ENCODE data around the gene UQCRFS1.

The UQCRFS1 gene

DNA sequence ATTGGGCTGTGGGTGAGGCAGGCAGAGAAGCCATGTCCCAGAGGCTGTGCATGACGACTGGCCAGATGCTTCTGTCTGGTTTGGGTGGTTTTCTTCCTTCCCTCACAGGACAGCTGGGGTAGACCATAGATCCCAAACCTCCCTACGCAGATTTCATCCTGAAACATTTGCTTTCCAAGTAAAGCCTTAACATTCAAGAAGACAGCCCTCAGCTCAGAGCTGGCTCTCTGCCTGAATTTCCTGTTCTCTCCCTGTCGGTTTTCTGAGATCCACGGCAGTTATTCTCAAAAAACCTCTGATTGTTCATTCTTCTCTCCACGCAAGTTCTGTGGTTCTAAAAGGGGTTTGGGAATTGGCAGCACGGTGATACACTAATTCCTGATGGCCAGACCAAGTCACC lies 25.3 kb downstream of the UQCRFS1 start:
- Histone ChIP-seq H3K4me3 (ENCODE audit: low read length) (no peak overlapping the region), H3K4me1 (ENCODE audit: control insufficient read depth, insufficient read depth, low read length) (no peaks in the 10 kb centered on the region), H3K27me3 (ENCODE audit: control insufficient read depth, insufficient read depth, low read length) (no peaks in the 10 kb centered on the region)

DNA sequence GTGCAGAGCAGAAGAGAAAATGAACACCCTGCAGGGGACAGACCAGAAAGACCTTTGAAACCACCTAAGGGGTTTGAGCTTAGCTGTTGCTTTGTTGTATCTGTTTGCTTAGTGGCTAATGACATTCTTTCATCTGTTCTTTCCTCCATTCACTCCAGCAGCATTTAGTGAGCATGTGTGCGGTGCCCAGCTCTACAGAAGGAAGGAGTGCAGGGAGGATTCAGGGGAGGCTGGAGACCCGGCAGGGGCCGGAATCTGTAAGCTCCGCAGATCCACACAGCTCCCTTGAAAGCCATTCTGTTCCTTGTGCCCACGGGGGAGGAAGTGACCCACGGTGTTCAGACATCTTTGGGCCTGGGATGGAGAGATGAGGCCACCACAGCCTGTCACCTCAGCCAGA lies 27.5 kb downstream of the UQCRFS1 start:
- Histone ChIP-seq H3K4me1 (ENCODE audit: control insufficient read depth, insufficient read depth, low read length) (no peaks in the 10 kb centered on the region), H3K9ac (ENCODE audit: low read length) (no peak overlapping the region), H3K9me3 (ENCODE audit: control insufficient read depth, low read length) (no peaks in the 10 kb centered on the region), H3K27me3 (ENCODE audit: control insufficient read depth, insufficient read depth, low read length) (no peaks in the 10 kb centered on the region), H3K36me3 (ENCODE audit: control insufficient read depth, insufficient read depth, low read length) (no peaks in the 10 kb centered on the region), H3K4me3 (ENCODE audit: low read length) (no peak overlapping the region)

More for the DNA sequence above, 25.3 kb downstream of the UQCRFS1 start:
- Histone ChIP-seq H3K9ac (ENCODE audit: low read length) (no peak overlapping the region), H3K36me3 (ENCODE audit: control insufficient read depth, insufficient read depth, low read length) (no peaks in the 10 kb centered on the region), H3K9me3 (ENCODE audit: control insufficient read depth, low read length) (no peaks in the 10 kb centered on the region)

DNA sequence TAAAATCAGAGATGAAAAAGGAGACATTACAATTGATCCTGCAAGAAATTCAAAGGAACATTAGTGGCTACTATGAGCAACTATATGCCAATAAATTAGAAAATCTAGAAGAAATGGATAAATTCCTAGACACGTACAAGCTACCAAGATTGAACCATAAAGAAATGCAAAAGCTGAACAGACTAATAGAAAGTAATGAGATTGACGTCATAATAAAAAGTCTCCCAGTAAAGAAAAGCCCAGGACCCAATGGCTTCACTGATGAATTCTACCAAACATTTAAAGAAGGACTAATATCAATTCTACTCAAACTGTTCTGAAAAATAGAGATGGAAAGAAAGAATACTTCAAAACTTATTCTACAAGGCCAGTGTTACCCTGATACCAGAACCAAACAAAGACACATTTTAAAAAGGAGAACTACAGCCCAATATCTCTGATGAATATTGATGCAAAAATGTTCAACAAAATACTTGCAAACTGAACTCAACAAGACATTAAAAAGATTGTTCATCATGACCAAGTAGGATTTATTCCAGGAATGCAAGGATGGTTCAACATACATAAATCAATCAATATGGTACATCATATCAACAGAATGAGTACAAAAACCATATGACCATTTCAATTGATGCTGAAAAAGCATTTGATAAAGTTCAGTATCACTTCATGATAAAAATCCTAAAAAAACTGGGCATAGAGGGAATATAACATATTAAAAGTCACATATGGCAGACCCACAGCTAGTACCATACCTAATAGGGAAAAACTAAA lies 35.8 kb downstream of the UQCRFS1 start:
- H3K4me1 ChIP-seq (ENCODE audit: control insufficient read depth, insufficient read depth, low read length), result no peaks in the 10 kb centered on the region
- H3K27me3 ChIP-seq (ENCODE audit: control insufficient read depth, insufficient read depth, low read length), result no peaks in the 10 kb centered on the region
- no peaks in the 10 kb centered on the region for H3K36me3 ChIP-seq (ENCODE audit: control insufficient read depth, insufficient read depth, low read length)
- no peaks in the 10 kb centered on the region for H3K9me3 ChIP-seq (ENCODE audit: control insufficient read depth, low read length)
- H3K4me3 ChIP-seq (ENCODE audit: low read length), result no peak overlapping the region
- no peak overlapping the region for H3K9ac ChIP-seq (ENCODE audit: low read length)

DNA sequence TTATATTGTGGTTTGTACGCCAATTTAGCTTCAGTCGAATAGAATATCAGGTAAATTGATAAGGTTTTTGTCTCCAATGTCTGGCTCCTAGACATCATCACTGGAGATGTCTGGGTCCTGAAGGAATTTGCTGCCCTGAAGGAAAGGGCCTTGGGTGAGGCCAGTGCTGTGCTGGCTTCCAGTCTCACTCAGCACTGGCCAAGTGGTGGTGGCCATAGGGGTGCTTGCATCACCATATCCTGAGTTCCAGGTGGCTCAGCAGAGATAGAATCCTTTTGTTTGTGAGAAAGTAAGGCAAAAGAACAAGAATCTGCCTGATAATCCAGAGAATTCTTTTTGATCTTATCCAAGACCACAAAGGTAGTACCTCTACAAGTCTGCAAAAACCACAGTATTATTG lies 39.1 kb downstream of the UQCRFS1 start:
- Histone ChIP-seq H3K36me3 (ENCODE audit: control insufficient read depth, insufficient read depth, low read length) (no peaks in the 10 kb centered on the region), H3K9ac (ENCODE audit: low read length) (no peak overlapping the region), H3K4me1 (ENCODE audit: control insufficient read depth, insufficient read depth, low read length) (no peaks in the 10 kb centered on the region), H3K4me3 (ENCODE audit: low read length) (no peak overlapping the region), H3K9me3 (ENCODE audit: control insufficient read depth, low read length) (no peaks in the 10 kb centered on the region), H3K27me3 (ENCODE audit: control insufficient read depth, insufficient read depth, low read length) (no peaks in the 10 kb centered on the region)

DNA sequence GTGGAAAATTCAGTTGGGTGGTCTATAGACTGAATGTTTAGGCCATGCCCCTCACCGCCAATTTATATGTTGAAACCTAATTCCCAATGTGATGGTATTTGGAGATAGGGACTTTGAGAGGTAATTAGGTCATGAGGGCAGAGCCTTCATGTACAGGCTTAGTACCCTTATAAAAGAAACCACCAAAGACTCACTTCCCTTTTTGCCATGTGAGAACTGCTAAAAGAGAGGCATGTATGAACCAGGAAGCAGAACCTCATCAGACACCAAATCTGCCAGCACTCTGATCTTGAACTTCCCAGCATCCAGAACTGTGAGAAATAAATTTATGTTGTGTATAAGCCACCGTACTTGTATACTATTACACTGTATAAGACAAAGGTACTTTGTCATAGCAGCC lies 40.6 kb downstream of the UQCRFS1 start:
- H3K4me1 ChIP-seq (ENCODE audit: control insufficient read depth, insufficient read depth, low read length), result no peaks in the 10 kb centered on the region
- no peak overlapping the region for H3K4me3 ChIP-seq (ENCODE audit: low read length)
- H3K9me3 ChIP-seq (ENCODE audit: control insufficient read depth, low read length), result no peaks in the 10 kb centered on the region
- H3K27me3 ChIP-seq (ENCODE audit: control insufficient read depth, insufficient read depth, low read length), result no peaks in the 10 kb centered on the region
- H3K36me3 ChIP-seq (ENCODE audit: control insufficient read depth, insufficient read depth, low read length), result no peaks in the 10 kb centered on the region
- H3K9ac ChIP-seq (ENCODE audit: low read length), result no peak overlapping the region

DNA sequence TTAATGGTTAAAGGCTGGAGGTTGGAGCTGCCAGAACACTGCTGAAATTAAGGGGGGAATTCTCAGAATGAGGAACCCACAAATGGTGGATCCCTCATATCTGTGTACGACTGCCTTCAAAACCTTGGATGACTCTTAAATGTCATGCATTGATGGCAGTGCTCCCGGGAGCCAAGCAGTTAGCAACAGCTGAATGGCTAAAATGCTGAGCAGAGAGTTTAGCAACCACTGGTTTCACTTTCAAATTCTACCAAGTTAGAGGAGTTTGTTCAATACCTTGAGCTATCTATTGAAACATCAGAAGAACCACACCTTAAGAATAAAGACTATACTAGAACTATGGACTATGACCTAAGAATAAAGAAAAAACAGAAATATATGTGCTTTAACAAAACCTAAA lies 41.4 kb downstream of the UQCRFS1 start:
- H3K9ac ChIP-seq (ENCODE audit: low read length), result no peak overlapping the region
- H3K9me3 ChIP-seq (ENCODE audit: control insufficient read depth, low read length), result no peaks in the 10 kb centered on the region
- no peaks in the 10 kb centered on the region for H3K36me3 ChIP-seq (ENCODE audit: control insufficient read depth, insufficient read depth, low read length)
- H3K4me3 ChIP-seq (ENCODE audit: low read length), result no peak overlapping the region
- no peaks in the 10 kb centered on the region for H3K4me1 ChIP-seq (ENCODE audit: control insufficient read depth, insufficient read depth, low read length)
- no peaks in the 10 kb centered on the region for H3K27me3 ChIP-seq (ENCODE audit: control insufficient read depth, insufficient read depth, low read length)

DNA sequence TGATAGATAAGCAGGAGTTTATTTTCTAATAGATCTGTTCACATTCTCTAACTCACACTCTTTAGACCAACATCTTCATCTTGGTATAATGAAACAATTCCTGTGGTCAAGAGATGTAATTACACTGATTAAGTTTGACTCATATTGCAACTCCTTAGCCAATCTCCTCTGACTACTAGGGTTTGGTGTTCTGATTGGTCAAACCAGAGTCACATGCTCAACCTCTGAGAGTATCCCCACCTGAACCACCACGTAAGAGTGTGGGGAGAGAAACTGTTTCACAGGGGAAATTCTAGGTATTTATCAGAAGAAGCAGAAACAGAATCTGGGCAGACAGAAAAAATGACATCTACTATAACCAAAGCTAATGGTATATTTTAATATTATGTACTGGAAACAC lies 42.4 kb downstream of the UQCRFS1 start:
- no peak overlapping the region for H3K9ac ChIP-seq (ENCODE audit: low read length)
- no peaks in the 10 kb centered on the region for H3K36me3 ChIP-seq (ENCODE audit: control insufficient read depth, insufficient read depth, low read length)
- no peaks in the 10 kb centered on the region for H3K4me1 ChIP-seq (ENCODE audit: control insufficient read depth, insufficient read depth, low read length)
- H3K27me3 ChIP-seq (ENCODE audit: control insufficient read depth, insufficient read depth, low read length), result no peaks in the 10 kb centered on the region
- H3K4me3 ChIP-seq (ENCODE audit: low read length), result no peak overlapping the region
- no peaks in the 10 kb centered on the region for H3K9me3 ChIP-seq (ENCODE audit: control insufficient read depth, low read length)

DNA sequence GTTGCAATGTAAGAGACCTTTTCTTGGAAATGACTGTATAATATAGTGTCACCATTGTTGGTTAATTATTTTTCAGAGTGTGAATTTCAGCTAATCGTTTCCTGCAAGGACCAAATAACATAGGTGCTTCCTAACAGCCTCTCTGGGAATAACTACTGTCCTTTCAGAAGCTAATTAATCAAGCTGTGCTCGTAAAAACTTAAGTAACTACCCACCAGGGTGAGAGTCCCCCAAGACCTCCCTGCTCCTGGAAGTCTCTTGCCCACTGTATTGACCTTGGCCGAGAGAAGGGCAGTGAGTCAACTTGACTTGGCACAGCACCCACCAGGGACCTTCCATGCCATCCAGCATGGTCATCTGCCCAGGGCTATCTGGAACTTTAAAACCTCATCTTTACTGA lies 50.3 kb downstream of the UQCRFS1 start:
- Histone ChIP-seq H3K9ac (ENCODE audit: low read length) (no peak overlapping the region), H3K4me1 (ENCODE audit: control insufficient read depth, insufficient read depth, low read length) (no peaks in the 10 kb centered on the region), H3K36me3 (ENCODE audit: control insufficient read depth, insufficient read depth, low read length) (no peaks in the 10 kb centered on the region), H3K4me3 (ENCODE audit: low read length) (no peak overlapping the region), H3K9me3 (ENCODE audit: control insufficient read depth, low read length) (no peaks in the 10 kb centered on the region), H3K27me3 (ENCODE audit: control insufficient read depth, insufficient read depth, low read length) (no peaks in the 10 kb centered on the region)

DNA sequence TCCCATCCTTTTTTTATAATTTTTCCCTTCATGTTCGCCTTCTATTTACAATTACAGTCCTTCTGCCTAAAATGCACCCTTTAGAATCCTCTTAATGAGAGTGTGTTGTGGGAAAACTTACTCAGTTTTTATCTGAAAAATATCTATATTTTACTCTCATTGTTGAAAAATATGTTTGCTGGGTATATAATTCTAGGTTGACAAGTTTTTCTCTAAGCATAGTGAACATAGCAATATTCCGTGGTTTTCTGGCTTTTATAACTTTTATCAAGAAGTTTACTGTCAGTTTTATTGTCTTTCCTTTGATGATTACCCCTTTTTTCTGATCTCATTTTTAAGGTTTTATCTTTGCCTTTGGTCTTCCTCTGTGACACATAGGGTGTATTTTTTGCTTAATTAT lies 57.3 kb downstream of the UQCRFS1 start:
- H3K4me3 ChIP-seq (ENCODE audit: low read length), result no peak overlapping the region
- no peaks in the 10 kb centered on the region for H3K36me3 ChIP-seq (ENCODE audit: control insufficient read depth, insufficient read depth, low read length)
- H3K9ac ChIP-seq (ENCODE audit: low read length), result no peak overlapping the region
- H3K4me1 ChIP-seq (ENCODE audit: control insufficient read depth, insufficient read depth, low read length), result no peaks in the 10 kb centered on the region
- H3K9me3 ChIP-seq (ENCODE audit: control insufficient read depth, low read length), result no peaks in the 10 kb centered on the region
- H3K27me3 ChIP-seq (ENCODE audit: control insufficient read depth, insufficient read depth, low read length), result no peaks in the 10 kb centered on the region

Measured in mucosa of stomach (tissue), 1 donor.